ENCODE measurements around the gene CCL28. TPM values are rescaled to one million over a fixed set of nuclear protein-coding genes. Genes with fewer than 3 reads are reported as not detected.

The CCL28 gene
- total RNA-seq, 4 donors from 2014 or later, result 17.1 to 115 (median 86.4) TPM

GRCh38 chr5:43348861-43349363 is 63.3 kb downstream of the CCL28 start:
- H3K27me3 ChIP-seq, result no peaks in the 10 kb centered on the region
- no peaks in the 10 kb centered on the region for H3K36me3 ChIP-seq
- no peak for DNase-seq
- no peak overlapping the region for H3K4me3 ChIP-seq
- intact Hi-C loops (cut with DNase I; ENCODE audit: low total_unique reads) (no loop called here), in situ Hi-C loops (cut with MboI; ENCODE audit: low pct_ligation_motif_present in 1 of 4, low pct_unique_long_range_greater_than_20kb in 1 of 4, low sequenced_read_pairs in 3 of 4) (no loop called here)
- no peak overlapping the region for H3K27ac ChIP-seq
- no peak for TF ChIP-seq POLR2A (IDR thresholded peaks at IDR 0.05)
- TF ChIP-seq, protein P1, sequence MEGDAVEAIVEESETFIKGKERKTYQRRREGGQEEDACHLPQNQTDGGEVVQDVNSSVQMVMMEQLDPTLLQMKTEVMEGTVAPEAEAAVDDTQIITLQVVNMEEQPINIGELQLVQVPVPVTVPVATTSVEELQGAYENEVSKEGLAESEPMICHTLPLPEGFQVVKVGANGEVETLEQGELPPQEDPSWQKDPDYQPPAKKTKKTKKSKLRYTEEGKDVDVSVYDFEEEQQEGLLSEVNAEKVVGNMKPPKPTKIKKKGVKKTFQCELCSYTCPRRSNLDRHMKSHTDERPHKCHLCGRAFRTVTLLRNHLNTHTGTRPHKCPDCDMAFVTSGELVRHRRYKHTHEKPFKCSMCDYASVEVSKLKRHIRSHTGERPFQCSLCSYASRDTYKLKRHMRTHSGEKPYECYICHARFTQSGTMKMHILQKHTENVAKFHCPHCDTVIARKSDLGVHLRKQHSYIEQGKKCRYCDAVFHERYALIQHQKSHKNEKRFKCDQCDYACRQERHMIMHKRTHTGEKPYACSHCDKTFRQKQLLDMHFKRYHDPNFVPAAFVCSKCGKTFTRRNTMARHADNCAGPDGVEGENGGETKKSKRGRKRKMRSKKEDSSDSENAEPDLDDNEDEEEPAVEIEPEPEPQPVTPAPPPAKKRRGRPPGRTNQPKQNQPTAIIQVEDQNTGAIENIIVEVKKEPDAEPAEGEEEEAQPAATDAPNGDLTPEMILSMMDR (IDR thresholded peaks at IDR 0.05), result no peak
- TF ChIP-seq EP300 (IDR thresholded peaks at IDR 0.05; ENCODE audit: low read depth), result no peak
- no peak for TF ChIP-seq POLR2AphosphoS5 (IDR thresholded peaks at IDR 0.05)
- no peaks in the 10 kb centered on the region for H3K4me1 ChIP-seq
- 87 to 100% methylated on average over 1 of the region's 1 CpG for whole genome bisulfite sequencing, 2 donors (ENCODE audit: low coverage in 1 of 2)
- H3K9me3 ChIP-seq, result no peaks in the 10 kb centered on the region

DNA sequence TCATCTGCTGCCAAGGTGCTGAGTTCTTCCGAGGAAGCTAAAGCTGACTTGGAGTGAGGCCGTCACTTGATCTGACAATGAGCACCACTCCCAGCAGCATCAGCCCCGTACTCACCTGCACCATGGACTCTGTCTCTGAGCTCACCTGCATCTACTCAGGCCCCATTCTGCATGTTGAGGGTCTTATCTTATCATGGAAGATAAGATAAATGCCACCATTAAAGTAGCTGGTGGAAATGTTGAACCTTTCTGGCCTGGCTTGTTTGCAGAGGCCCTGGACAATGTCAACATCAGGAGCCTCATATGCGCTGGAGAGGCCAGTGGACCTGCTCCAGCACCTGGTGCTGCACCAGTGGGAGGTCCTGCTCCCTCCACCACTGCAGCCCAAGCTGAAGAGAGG is 64.0 kb downstream of the CCL28 start:
- Histone ChIP-seq H3K4me3 (no peak overlapping the region), H3K27me3 (no peaks in the 10 kb centered on the region), H3K9me3 (no peaks in the 10 kb centered on the region), H3K27ac (no peak overlapping the region), H3K4me1 (no peaks in the 10 kb centered on the region), H3K36me3 (no peaks in the 10 kb centered on the region)
- WGBS, 2 donors (ENCODE audit: low coverage in 1 of 2), result 82 to 100% methylated on average over 1 to 4 of the region's 4 CpGs
- in situ Hi-C loops (cut with MboI; ENCODE audit: low pct_ligation_motif_present in 1 of 4, low pct_unique_long_range_greater_than_20kb in 1 of 4, low sequenced_read_pairs in 3 of 4) (no loop called here), intact Hi-C loops (cut with DNase I; ENCODE audit: low total_unique reads) (no loop called here)
- no peak for DNase-seq
- TF ChIP-seq EP300 (IDR thresholded peaks at IDR 0.05; ENCODE audit: low read depth), result no peak
- no peak for TF ChIP-seq POLR2A (IDR thresholded peaks at IDR 0.05)
- TF ChIP-seq, protein P1 (IDR thresholded peaks at IDR 0.05), result no peak
- TF ChIP-seq POLR2AphosphoS5 (IDR thresholded peaks at IDR 0.05), result no peak

DNA sequence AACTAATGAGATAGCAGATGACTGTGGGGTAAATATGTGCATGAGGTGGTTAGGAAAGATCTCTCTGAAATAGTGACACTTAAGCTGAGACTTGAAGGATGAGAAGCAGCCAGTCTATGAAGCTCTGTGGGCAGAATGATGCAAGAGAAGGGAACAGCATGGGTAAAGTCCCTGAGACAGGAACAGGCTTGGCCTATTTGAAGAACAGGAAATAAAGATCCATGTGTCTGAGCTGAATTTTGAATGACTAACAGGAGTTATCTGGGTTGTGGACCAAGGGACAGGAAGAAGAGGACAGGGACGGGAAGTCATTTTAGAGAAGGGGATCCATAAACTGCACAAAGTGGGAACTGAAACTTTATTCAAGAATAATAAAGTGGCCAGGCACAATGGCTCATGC is 73.3 kb downstream of the CCL28 start:
- intact Hi-C loops (cut with DNase I; ENCODE audit: low total_unique reads), result no loop called here
- WGBS, 2 donors (ENCODE audit: low coverage in 1 of 2), result 29 to 81% methylated on average over 1 of the region's 1 CpG
- H3K36me3 ChIP-seq, result no peaks in the 10 kb centered on the region
- DNase-seq, result no peak
- TF ChIP-seq POLR2AphosphoS5 (IDR thresholded peaks at IDR 0.05) (no peak), POLR2A (IDR thresholded peaks at IDR 0.05) (no peak), EP300 (IDR thresholded peaks at IDR 0.05; ENCODE audit: low read depth) (no peak)
- TF ChIP-seq, protein P1 (IDR thresholded peaks at IDR 0.05), result no peak
- H3K27me3 ChIP-seq, result no peaks in the 10 kb centered on the region
- H3K4me3 ChIP-seq, result no peak overlapping the region
- in situ Hi-C loops (cut with MboI; ENCODE audit: low pct_ligation_motif_present in 1 of 4, low pct_unique_long_range_greater_than_20kb in 1 of 4, low sequenced_read_pairs in 3 of 4), result no loop called here
- H3K9me3 ChIP-seq, result peaks cover 7 to 17% of the 10 kb centered on the region in 2 donors
- H3K27ac ChIP-seq, result no peak overlapping the region
- H3K4me1 ChIP-seq, result no peaks in the 10 kb centered on the region

DNA sequence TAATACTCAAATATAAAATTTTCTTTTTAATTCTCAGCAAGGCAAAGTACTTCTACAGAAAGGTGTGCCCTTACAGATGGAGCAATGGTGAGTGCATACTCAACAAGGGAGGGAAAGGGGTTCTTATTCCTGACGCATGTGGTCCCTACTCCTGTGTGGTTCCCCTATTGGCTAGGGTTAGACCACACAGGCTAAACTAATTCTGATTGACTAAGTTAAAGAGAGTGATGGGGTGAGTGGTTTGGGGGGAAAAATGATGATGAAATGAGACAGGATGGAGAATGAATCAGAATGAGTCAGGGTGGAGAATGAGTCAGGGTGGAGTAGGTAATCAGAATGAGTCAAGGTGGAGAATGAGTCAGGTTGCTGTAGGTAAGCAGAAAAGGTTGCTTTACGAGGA is 76.0 kb downstream of the CCL28 start:
- no peak overlapping the region for H3K27ac ChIP-seq
- H3K36me3 ChIP-seq, result no peaks in the 10 kb centered on the region
- 70 to 81% methylated on average over 2 of the region's 2 CpGs for WGBS, 2 donors (ENCODE audit: low coverage in 1 of 2)
- TF ChIP-seq POLR2A (IDR thresholded peaks at IDR 0.05), result no peak
- no peak for TF ChIP-seq POLR2AphosphoS5 (IDR thresholded peaks at IDR 0.05)
- TF ChIP-seq, protein P1 (IDR thresholded peaks at IDR 0.05), result no peak
- TF ChIP-seq EP300 (IDR thresholded peaks at IDR 0.05; ENCODE audit: low read depth), result no peak
- intact Hi-C loops (cut with DNase I; ENCODE audit: low total_unique reads), result no loop called here
- DNase-seq, result no peak
- peaks cover 6 to 17% of the 10 kb centered on the region in 2 donors for H3K9me3 ChIP-seq
- H3K4me3 ChIP-seq, result no peak overlapping the region
- no peaks in the 10 kb centered on the region for H3K4me1 ChIP-seq
- in situ Hi-C loops (cut with MboI; ENCODE audit: low pct_ligation_motif_present in 1 of 4, low pct_unique_long_range_greater_than_20kb in 1 of 4, low sequenced_read_pairs in 3 of 4), result no loop called here
- H3K27me3 ChIP-seq, result no peaks in the 10 kb centered on the region

Measured in transverse colon (tissue), 4 donors.